ENCODE measurements around the gene CACNB4. TPM values are rescaled to one million over a fixed set of nuclear protein-coding genes. Genes with fewer than 3 reads are reported as not detected.

CACNB4 gene
- total RNA-seq, 2 experiments from 2014 or later = 0.06 to 0.76 TPM

DNA sequence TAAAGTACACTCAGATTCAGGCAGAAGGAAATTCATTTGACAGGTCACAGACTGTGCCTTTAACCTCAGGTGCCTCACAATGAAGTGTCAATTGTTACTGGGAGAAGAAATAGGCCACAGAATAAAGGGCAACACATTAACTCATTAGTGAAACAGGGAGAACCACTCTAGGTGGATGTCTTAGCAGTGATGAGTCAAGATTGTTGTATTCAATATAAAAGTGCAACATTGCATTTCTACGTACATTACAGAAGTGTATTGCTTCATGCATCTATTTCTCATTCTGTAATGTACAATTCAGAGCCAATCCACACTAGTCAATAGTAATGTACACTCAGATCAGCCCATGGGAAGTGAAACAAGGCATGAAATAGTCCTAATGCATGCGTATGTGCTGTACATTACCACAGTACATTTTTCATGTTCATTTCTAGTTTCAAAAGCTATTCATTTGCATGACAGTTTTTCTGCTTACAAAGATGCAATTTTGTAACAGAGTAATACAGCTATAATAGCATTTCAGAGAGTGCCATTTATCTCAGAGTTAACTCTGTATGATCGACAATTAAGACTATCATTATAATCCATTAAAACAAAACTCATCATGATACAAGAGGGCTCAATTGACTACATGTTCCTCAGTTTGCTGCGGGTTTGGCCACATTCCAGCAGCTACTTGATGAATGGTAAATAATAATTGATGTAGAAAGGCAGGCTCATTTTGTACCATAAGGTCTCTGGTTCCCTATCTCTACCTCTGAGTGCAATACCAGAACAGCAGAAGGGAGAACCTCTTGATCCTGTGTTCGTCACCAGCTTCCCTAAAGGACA, 258.4 kb downstream of the CACNB4 start:
- CTCF ChIA-PET (ENCODE audit: unreplicated experiment) = interaction anchor here (0.9 to 1.0 kb wide), 2 partner anchors 20 to 186 kb away, joined by 3 to 4 read pairs; no protein-coding TSS in a partner anchor
- Histone ChIP-seq H4K20me1 (ENCODE audit: insufficient read depth, low read length) (no peaks in the 10 kb centered on the region), H2AFZ (ENCODE audit: low read length) (peak overlapping the region; percentile 71), H3K9me2 (ENCODE audit: insufficient read depth, low read length) (no peaks in the 10 kb centered on the region), H3K36me3 (ENCODE audit: insufficient read depth, low read length) (no peaks in the 10 kb centered on the region), H3K4me2 (ENCODE audit: low read length) (peak overlapping the region; percentile 52), H3K4me3 (ENCODE audit: low read depth, low read length, poor library complexity, severe bottlenecking) (no peak overlapping the region), H3K79me2 (ENCODE audit: insufficient read depth, low read depth, low read length) (no peaks in the 10 kb centered on the region), H3K9me3 (ENCODE audit: low read length) (no peaks in the 10 kb centered on the region), H3K4me1 (ENCODE audit: insufficient read depth, low read length, poor library complexity, severe bottlenecking) (peaks cover 61% of the 10 kb centered on the region), H3K27ac (ENCODE audit: low read depth, low read length, poor library complexity, severe bottlenecking) (peak overlapping the region; percentile 33)
- POLR2A ChIA-PET = interaction anchor here (0.5 to 6.3 kb wide), 12 partner anchors 9 to 191 kb away, joined by 3 to 80 read pairs (median 4); partner anchors contain the start of gene ARL5A
- intact Hi-C loops (cut with micrococcal nuclease; ENCODE audit: unreplicated experiment) = no loop called here
- TF ChIP-seq EZH2phosphoT487 (IDR thresholded peaks at IDR 0.05; ENCODE audit: borderline replicate concordance, low read depth, low read length) = no peak
- TF ChIP-seq, protein P1, sequence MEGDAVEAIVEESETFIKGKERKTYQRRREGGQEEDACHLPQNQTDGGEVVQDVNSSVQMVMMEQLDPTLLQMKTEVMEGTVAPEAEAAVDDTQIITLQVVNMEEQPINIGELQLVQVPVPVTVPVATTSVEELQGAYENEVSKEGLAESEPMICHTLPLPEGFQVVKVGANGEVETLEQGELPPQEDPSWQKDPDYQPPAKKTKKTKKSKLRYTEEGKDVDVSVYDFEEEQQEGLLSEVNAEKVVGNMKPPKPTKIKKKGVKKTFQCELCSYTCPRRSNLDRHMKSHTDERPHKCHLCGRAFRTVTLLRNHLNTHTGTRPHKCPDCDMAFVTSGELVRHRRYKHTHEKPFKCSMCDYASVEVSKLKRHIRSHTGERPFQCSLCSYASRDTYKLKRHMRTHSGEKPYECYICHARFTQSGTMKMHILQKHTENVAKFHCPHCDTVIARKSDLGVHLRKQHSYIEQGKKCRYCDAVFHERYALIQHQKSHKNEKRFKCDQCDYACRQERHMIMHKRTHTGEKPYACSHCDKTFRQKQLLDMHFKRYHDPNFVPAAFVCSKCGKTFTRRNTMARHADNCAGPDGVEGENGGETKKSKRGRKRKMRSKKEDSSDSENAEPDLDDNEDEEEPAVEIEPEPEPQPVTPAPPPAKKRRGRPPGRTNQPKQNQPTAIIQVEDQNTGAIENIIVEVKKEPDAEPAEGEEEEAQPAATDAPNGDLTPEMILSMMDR (conservative IDR thresholded peaks at IDR 0.05; ENCODE audit: low read length) = no peak
- BruUV-seq (replicated peaks) = no TSS peak
- peak; percentile 37 for DNase-seq (ENCODE audit: low spot score)

DNA sequence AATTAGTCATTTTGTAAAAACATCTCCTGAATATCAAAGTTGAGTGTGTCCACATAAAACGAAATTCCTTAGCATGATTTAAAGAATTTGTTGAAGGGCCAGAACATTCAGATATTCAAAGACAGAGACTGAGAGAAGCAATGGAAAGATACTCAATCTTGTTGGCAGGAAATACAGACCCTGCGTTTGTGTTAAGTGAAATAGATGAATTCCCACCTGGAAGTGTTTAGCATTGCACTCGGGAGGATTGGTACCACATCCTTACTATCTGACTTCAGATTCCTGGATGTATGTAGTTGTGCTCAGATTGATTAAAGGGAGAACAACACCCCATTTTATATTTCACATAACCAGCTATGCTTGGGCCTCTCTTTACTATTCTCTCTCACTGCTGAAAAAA, 260.9 kb downstream of the CACNB4 start:
- no peaks in the 10 kb centered on the region for H3K36me3 ChIP-seq (ENCODE audit: insufficient read depth, low read length)
- no peaks in the 10 kb centered on the region for H4K20me1 ChIP-seq (ENCODE audit: insufficient read depth, low read length)
- intact Hi-C loops (cut with micrococcal nuclease; ENCODE audit: unreplicated experiment) = no loop called here
- H2AFZ ChIP-seq (ENCODE audit: low read length) = no peak overlapping the region
- no peaks in the 10 kb centered on the region for H3K9me2 ChIP-seq (ENCODE audit: insufficient read depth, low read length)
- BruUV-seq (replicated peaks) = no TSS peak
- H3K4me2 ChIP-seq (ENCODE audit: low read length) = no peak overlapping the region
- ChIA-PET CTCF (ENCODE audit: unreplicated experiment) (no interaction called here), POLR2A (interaction anchor here (0.7 to 6.3 kb wide), 7 partner anchors 8 to 265 kb away, joined by 3 to 80 read pairs (median 7); partner anchors contain the start of gene ARL5A)
- no peak for DNase-seq (ENCODE audit: low spot score)
- H3K4me1 ChIP-seq (ENCODE audit: insufficient read depth, low read length, poor library complexity, severe bottlenecking) = peaks cover 51% of the 10 kb centered on the region
- no peak overlapping the region for H3K4me3 ChIP-seq (ENCODE audit: low read depth, low read length, poor library complexity, severe bottlenecking)
- no peaks in the 10 kb centered on the region for H3K9me3 ChIP-seq (ENCODE audit: low read length)
- H3K27ac ChIP-seq (ENCODE audit: low read depth, low read length, poor library complexity, severe bottlenecking) = no peak overlapping the region
- no peaks in the 10 kb centered on the region for H3K79me2 ChIP-seq (ENCODE audit: insufficient read depth, low read depth, low read length)
- no peak for TF ChIP-seq EZH2phosphoT487 (IDR thresholded peaks at IDR 0.05; ENCODE audit: borderline replicate concordance, low read depth, low read length)
- TF ChIP-seq, protein P1 (conservative IDR thresholded peaks at IDR 0.05; ENCODE audit: low read length) = no peak

DNA sequence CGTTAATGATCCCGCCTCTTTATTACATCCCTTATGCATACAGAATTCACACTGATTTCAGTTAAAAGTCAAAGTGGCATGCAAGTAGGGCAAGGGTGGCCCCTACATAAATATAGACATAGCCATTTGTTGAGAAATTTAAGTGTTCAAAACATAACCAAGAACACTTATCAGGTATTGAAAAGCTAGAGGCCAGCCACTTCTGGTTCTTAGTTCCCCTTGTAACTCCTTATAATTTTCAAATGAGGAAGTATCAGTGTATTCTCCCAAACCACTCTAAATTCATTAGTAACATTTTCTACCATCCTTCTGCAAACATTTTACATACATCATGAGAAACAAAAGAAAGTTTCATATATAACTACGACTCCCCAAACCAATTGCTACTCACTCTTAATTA, 264.9 kb downstream of the CACNB4 start:
- H3K9me2 ChIP-seq (ENCODE audit: insufficient read depth, low read length) = no peaks in the 10 kb centered on the region
- TF ChIP-seq, protein P1 (conservative IDR thresholded peaks at IDR 0.05; ENCODE audit: low read length) = no peak
- TF ChIP-seq EZH2phosphoT487 (IDR thresholded peaks at IDR 0.05; ENCODE audit: borderline replicate concordance, low read depth, low read length) = no peak
- intact Hi-C loops (cut with micrococcal nuclease; ENCODE audit: unreplicated experiment) = no loop called here
- H3K4me3 ChIP-seq (ENCODE audit: low read depth, low read length, poor library complexity, severe bottlenecking) = no peak overlapping the region
- no peak overlapping the region for H3K4me2 ChIP-seq (ENCODE audit: low read length)
- peak overlapping the region; percentile 13; the same call in 1 of the 2 replicates for H2AFZ ChIP-seq (ENCODE audit: low read length)
- H3K36me3 ChIP-seq (ENCODE audit: insufficient read depth, low read length) = no peaks in the 10 kb centered on the region
- H3K4me1 ChIP-seq (ENCODE audit: insufficient read depth, low read length, poor library complexity, severe bottlenecking) = peaks cover 28% of the 10 kb centered on the region
- ChIA-PET POLR2A (interaction anchor here (1.1 to 1.3 kb wide), 2 partner anchors 9 to 12 kb away, joined by 6 read pairs; no protein-coding TSS in a partner anchor), CTCF (ENCODE audit: unreplicated experiment) (no interaction called here)
- H3K79me2 ChIP-seq (ENCODE audit: insufficient read depth, low read depth, low read length) = no peaks in the 10 kb centered on the region
- DNase-seq (ENCODE audit: low spot score) = no peak
- H3K27ac ChIP-seq (ENCODE audit: low read depth, low read length, poor library complexity, severe bottlenecking) = no peak overlapping the region
- no TSS peak for BruUV-seq (replicated peaks)
- H3K9me3 ChIP-seq (ENCODE audit: low read length) = no peaks in the 10 kb centered on the region
- H4K20me1 ChIP-seq (ENCODE audit: insufficient read depth, low read length) = no peaks in the 10 kb centered on the region

Measured in OCI-LY7 (cell line).